IgD-negative memory B cell (primary cell): ENCODE results near the gene LGALS9. TPM values are rescaled to one million over a fixed set of nuclear protein-coding genes. Genes with fewer than 3 reads are reported as not detected.
"Not testable (repeated sequence)": the region's sequence is repeated elsewhere in the genome, so short reads cannot be mapped to it uniquely, and the experiment has no call there.

Experiments used
- H3K27ac Mint-ChIP-seq, 3 donors: one replicate each; pipeline ENCODE4 v1.8.0; 2020 to 2022; ENCODE audit warnings: mild to moderate bottlenecking in 3 of 3, mixed read lengths in 3 of 3, moderate library complexity in 1 of 3
- H3K27me3 Mint-ChIP-seq: one replicate; pipeline ENCODE4 v1.8.0; 2021; ENCODE audit warnings: mixed read lengths
- H3K36me3 Mint-ChIP-seq: one replicate; pipeline ENCODE4 v1.8.0; 2020; ENCODE audit warnings: mild to moderate bottlenecking, mixed read lengths
- H3K4me1 Mint-ChIP-seq, 3 donors: one replicate each; pipeline ENCODE4 v1.8.0; 2020 to 2022; ENCODE audit warnings: mixed read lengths in 3 of 3, mild to moderate bottlenecking in 1 of 3
- H3K4me3 Mint-ChIP-seq, 4 donors: one replicate each; pipeline ENCODE4 v1.8.0; 2020 to 2022; ENCODE audit warnings: mild to moderate bottlenecking in 4 of 4, mixed read lengths in 4 of 4, moderate library complexity in 3 of 4
- H3K9me3 Mint-ChIP-seq, 3 donors: one replicate each; pipeline ENCODE4 v1.8.0; 2020 to 2021; ENCODE audit warnings: mixed read lengths in 3 of 3, mild to moderate bottlenecking in 1 of 3
- polyA plus RNA-seq: library from polyadenylated mRNA; unstranded; fragments of 300-500 nt; fragmentation: Illumina TruSeq; gene quantifications from one replicate; pipeline ENCODE4 v1.2.3, GENCODE V29; 2021

The LGALS9 gene
- polyA plus RNA-seq, 1 donor from 2014 or later = 53.4 TPM

GRCh38 chr17:27631897-27632725 is 1.1 kb downstream of the LGALS9 start:
- no peaks in the 10 kb centered on the region for H3K27me3 Mint-ChIP-seq
- no peaks in the 10 kb centered on the region for H3K9me3 Mint-ChIP-seq
- peaks cover 28 to 37% (median 30%) of the 10 kb centered on the region in 3 donors for H3K4me1 Mint-ChIP-seq
- peak overlapping the region; percentile 75 to 93 (median 92) for H3K27ac Mint-ChIP-seq
- H3K4me3 Mint-ChIP-seq = peak overlapping the region; percentile 88 to 98 (median 95)
- no peaks in the 10 kb centered on the region for H3K36me3 Mint-ChIP-seq

GRCh38 chr17:27632766-27633165 is 1.8 kb downstream of the LGALS9 start:
- peak overlapping the region in 2 of 3 donors; percentile 78 to 92 for H3K27ac Mint-ChIP-seq
- not testable (repeated sequence) for H3K27me3 Mint-ChIP-seq, H3K9me3 Mint-ChIP-seq, H3K36me3 Mint-ChIP-seq
- peak overlapping the region in 2 of 4 donors; percentile 44 to 81 for H3K4me3 Mint-ChIP-seq
- peaks cover 28 to 37% (median 30%) of the 10 kb centered on the region in 3 donors for H3K4me1 Mint-ChIP-seq

DNA sequence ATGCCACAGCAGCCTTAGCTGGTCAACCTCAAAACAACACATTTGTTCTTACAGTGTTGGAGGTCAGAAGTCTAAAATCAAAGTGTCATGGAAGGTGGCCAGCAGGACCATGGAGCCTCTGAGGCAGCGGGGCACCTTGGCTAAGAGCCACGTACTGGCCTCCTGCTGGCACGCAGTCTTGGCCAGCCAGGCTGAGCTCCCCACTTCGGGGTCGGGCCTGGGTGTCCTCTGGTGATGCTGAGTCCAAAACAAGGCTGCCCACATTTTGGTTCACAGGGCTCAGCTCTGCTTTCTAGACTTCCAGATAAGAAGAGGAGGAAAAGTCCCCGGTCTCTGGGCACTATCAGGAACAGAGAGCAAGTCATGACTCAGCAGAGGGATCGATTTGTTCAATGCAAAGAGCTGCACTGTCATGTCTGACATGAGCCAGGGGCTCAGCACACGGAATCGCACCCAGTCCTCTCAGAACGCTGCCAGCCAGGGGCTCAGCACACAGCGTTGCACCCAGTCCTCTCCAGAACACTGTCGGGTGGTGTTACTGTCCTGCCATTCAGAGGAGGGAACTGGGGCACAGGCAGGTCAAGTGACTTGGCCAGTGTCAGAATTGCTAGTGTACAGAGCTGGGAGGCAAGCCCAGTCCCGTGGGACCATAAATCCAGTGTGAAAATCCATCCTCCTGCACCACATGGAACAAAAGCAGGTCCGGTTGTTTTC is 2.5 kb downstream of the LGALS9 start:
- Mint-ChIP-seq H3K4me3 (peak overlapping the region in 3 of 4 donors; percentile 21 to 44 (median 33)), H3K4me1 (peaks cover 28 to 37% (median 30%) of the 10 kb centered on the region in 3 donors), H3K36me3 (no peaks in the 10 kb centered on the region), H3K27me3 (no peaks in the 10 kb centered on the region), H3K27ac (peak overlapping the region in 2 of 3 donors; percentile 96 to 98), H3K9me3 (no peaks in the 10 kb centered on the region)

- H3K27me3 Mint-ChIP-seq = no peaks in the 10 kb centered on the region
- H3K4me3 Mint-ChIP-seq = peak overlapping the region in 2 of 4 donors; percentile 33 to 87
Measured at GRCh38 chr17:27634026-27634335, 3.0 kb downstream of the LGALS9 start.

DNA sequence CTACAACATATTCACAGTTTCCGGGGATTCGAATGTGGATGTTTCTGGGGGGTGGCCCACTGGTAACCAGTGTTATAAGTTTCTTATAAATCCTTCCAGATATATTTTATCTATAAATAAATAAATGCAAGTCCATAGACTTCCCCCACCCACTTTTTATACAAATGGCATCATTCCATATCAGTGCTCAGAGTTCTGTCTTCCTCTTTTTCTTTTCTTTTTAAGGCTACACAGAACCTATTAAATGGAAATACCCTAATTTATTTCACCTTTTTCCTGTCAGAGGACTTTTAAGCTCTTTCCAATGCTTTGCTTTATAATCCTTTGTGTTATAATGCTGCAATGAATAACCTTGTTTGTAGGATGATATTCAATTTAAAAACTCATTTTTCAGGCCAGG is 3.8 kb downstream of the LGALS9 start:
- H3K27ac Mint-ChIP-seq = peak overlapping the region; percentile 94 to 98 (median 96)
- H3K36me3 Mint-ChIP-seq = no peaks in the 10 kb centered on the region
- no peaks in the 10 kb centered on the region for H3K9me3 Mint-ChIP-seq
- peaks cover 28 to 37% (median 30%) of the 10 kb centered on the region in 3 donors for H3K4me1 Mint-ChIP-seq
- H3K4me3 Mint-ChIP-seq = peak overlapping the region; percentile 33 to 88 (median 58)
- H3K27me3 Mint-ChIP-seq = no peaks in the 10 kb centered on the region

More at GRCh38 chr17:27634026-27634335, 3.0 kb downstream of the LGALS9 start:
- H3K9me3 Mint-ChIP-seq = no peaks in the 10 kb centered on the region
- peaks cover 28 to 37% (median 30%) of the 10 kb centered on the region in 3 donors for H3K4me1 Mint-ChIP-seq
- H3K27ac Mint-ChIP-seq = peak overlapping the region; percentile 94 to 98 (median 96)
- H3K36me3 Mint-ChIP-seq = no peaks in the 10 kb centered on the region

DNA sequence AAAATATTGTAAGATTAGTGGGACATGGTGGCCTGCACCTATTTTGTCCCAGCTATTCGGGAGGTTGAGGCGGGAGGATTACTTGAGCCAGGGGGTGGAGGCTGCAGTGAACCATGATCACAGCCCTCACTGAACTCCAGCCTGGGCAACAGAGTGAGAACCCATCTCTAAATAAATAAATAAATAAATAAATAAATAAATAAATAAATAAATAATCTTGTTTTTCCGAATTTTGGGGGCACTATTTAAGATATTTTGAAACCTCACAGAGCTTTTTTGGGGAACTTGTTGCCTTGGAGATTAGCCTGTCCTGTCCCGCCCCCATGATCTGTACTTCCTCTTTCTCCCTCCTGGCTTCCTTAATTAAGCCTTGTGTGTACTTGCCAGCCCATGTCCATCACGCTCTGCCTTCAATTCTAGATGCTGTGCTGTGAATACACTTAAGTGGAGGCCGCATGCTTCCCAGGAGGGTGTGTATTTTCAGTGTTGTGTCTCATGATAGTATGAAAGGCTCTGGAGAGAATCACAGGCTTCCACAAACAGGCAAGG is 4.4 kb downstream of the LGALS9 start:
- Mint-ChIP-seq H3K36me3 (no peaks in the 10 kb centered on the region), H3K4me3 (peak overlapping the region; percentile 33 to 88 (median 66))

DNA sequence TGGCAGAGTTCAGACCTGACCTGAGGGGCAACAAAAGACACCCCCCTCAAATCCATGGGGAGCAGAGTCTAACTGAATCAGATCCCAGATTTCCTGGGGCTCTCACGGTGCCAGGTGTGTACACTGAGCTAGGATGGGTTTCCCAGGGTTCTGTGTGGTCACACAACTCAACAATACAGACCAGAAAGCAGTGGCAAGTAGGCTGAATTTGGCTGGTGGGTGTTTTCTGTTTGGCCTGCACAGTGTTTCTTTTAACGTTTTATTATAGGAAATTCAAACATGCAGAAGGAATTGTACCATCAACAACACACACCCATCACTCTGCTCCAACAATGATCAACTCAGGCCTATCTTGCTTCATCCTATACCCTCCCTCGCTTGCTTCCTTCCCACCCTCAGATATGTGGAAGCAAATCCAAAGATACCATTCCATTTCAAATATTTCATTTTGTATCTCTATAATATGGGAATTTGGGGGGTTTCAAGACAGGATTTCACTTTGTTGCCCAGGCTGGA is 5.1 kb downstream of the LGALS9 start:
- not testable (repeated sequence) for H3K4me3 Mint-ChIP-seq, H3K36me3 Mint-ChIP-seq, H3K9me3 Mint-ChIP-seq, H3K27me3 Mint-ChIP-seq
- peak overlapping the region in 2 of 3 donors; percentile 76 to 94 for H3K27ac Mint-ChIP-seq
- H3K4me1 Mint-ChIP-seq = peaks cover 24 to 27% (median 26%) of the 10 kb centered on the region in 3 donors

More for the DNA sequence above, 4.4 kb downstream of the LGALS9 start:
- Mint-ChIP-seq H3K27me3 (no peaks in the 10 kb centered on the region), H3K9me3 (no peaks in the 10 kb centered on the region), H3K4me1 (peaks cover 28 to 31% (median 30%) of the 10 kb centered on the region in 3 donors), H3K27ac (peak overlapping the region; percentile 94 to 98 (median 96))

GRCh38 chr17:27637818-27638217 is 6.8 kb downstream of the LGALS9 start:
- H3K4me3 Mint-ChIP-seq, H3K27me3 Mint-ChIP-seq, H3K36me3 Mint-ChIP-seq, H3K27ac Mint-ChIP-seq, H3K9me3 Mint-ChIP-seq: not testable (repeated sequence)
- peaks cover 16 to 22% (median 18%) of the 10 kb centered on the region in 3 donors for H3K4me1 Mint-ChIP-seq

DNA sequence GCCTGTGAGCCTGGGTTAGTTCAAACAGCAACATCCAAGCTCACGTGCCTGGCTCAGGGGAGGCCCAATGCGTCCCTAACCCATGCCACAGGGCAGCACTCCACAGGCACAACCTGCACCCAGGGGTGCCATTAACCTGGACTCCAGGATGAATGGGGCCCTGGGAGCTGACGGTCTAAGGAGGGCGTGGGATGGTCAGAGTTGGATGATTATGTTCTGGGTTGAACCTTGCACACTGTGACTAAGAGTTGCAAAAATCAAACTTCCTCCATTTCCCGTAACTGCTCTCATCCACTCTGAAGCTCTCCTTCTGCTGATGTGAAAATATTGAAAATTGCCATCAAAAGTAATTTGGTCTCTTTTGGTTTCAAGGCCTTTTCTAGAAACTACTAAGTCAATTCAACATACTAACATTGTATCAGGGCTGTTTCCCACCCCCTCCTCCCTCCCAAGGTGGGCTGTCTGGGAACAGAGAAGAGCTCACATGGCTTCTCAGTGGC is 7.5 kb downstream of the LGALS9 start:
- peaks cover 16 to 20% (median 17%) of the 10 kb centered on the region in 3 donors for H3K4me1 Mint-ChIP-seq
- H3K27me3 Mint-ChIP-seq, H3K9me3 Mint-ChIP-seq, H3K4me3 Mint-ChIP-seq, H3K27ac Mint-ChIP-seq, H3K36me3 Mint-ChIP-seq: not testable (repeated sequence)

DNA sequence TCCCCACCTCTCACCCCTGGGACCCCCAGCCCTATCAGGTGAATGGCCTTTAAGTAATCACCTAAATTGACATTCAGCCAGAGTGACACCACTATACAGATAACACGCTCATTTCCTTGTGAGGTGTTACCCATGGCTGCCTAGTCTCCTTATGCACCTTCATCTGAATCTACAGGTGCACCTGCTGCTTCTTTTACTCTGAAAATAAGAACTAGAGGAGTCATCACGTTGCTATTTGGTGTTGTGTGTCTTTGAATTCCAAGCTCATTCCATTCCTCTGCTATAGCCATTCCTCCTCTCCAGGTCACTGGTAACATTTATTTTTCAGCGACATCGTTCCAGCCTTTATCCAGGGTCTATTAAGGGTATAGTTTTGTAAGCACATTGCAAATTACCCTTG is 9.8 kb downstream of the LGALS9 start:
- no peak overlapping the region for H3K4me3 Mint-ChIP-seq
- H3K27me3 Mint-ChIP-seq = no peaks in the 10 kb centered on the region
- no peaks in the 10 kb centered on the region for H3K9me3 Mint-ChIP-seq
- H3K4me1 Mint-ChIP-seq = peaks cover 0 to 4% (median 2%) of the 10 kb centered on the region in 3 donors
- H3K36me3 Mint-ChIP-seq = no peaks in the 10 kb centered on the region
- H3K27ac Mint-ChIP-seq = no peak overlapping the region

- H3K27ac Mint-ChIP-seq = peak overlapping the region in 1 of 3 donors; percentile 23
- H3K9me3 Mint-ChIP-seq = no peaks in the 10 kb centered on the region
- no peaks in the 10 kb centered on the region for H3K27me3 Mint-ChIP-seq
- H3K4me3 Mint-ChIP-seq = no peak overlapping the region
- no peaks in the 10 kb centered on the region for H3K36me3 Mint-ChIP-seq
- H3K4me1 Mint-ChIP-seq = no peaks in the 10 kb centered on the region
Measured at GRCh38 chr17:27644586-27644985, 13.6 kb downstream of the LGALS9 start.

DNA sequence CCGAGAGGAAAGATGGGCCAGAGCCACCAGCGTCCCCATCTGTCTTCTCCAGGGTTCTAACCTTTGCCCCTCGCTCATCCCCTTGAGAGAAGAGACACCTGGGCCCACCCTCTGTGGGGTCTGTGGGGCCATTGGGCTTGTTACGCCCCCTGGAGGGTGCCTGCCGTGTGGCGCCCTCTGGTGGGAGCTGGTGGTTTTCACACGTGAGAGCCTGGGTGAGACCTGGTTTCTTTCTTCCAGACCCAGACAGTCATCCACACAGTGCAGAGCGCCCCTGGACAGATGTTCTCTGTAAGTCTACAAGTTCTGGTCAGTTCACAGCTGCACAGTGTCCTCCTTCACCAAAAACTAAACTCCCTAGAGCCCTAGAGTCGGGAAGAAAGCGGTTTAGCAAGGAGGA is 14.6 kb downstream of the LGALS9 start:
- not testable (repeated sequence) for H3K36me3 Mint-ChIP-seq

GRCh38 chr17:27646232-27646631 is 15.2 kb downstream of the LGALS9 start:
- H3K4me3 Mint-ChIP-seq = no peak overlapping the region
- H3K4me1 Mint-ChIP-seq = peaks cover 0 to under 1% (median 0%) of the 10 kb centered on the region in 3 donors
- H3K27me3 Mint-ChIP-seq = no peaks in the 10 kb centered on the region
- H3K9me3 Mint-ChIP-seq = no peaks in the 10 kb centered on the region
- no peak overlapping the region for H3K27ac Mint-ChIP-seq
- H3K36me3 Mint-ChIP-seq = no peaks in the 10 kb centered on the region

More for the DNA sequence above, 14.6 kb downstream of the LGALS9 start:
- H3K4me1 Mint-ChIP-seq, H3K27ac Mint-ChIP-seq, H3K27me3 Mint-ChIP-seq, H3K9me3 Mint-ChIP-seq, H3K4me3 Mint-ChIP-seq: not testable (repeated sequence)

DNA sequence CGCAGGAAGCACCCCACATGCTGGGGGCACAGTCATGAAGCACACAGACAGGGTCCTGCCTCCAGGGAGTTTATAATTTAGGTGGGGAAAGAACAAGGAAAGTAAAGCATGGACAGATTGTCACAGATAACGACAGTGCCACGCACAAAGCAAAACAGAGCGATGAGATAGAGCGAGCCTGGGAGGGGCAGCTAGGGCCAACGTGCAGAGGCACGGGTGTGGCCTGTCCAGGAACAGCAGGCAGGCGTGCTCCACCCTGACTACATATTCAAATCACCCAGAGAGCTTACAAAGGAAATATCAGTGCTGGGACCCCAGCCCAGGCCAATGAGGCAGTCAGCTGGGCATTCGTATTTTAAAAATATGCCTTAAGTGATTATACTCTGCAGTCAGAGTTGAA is 16.8 kb downstream of the LGALS9 start:
- no peak overlapping the region for H3K4me3 Mint-ChIP-seq
- H3K4me1 Mint-ChIP-seq = peaks cover 0 to 5% (median 2%) of the 10 kb centered on the region in 3 donors
- H3K27ac Mint-ChIP-seq = no peak overlapping the region
- H3K27me3 Mint-ChIP-seq = no peaks in the 10 kb centered on the region
- H3K9me3 Mint-ChIP-seq = no peaks in the 10 kb centered on the region
- H3K36me3 Mint-ChIP-seq = no peaks in the 10 kb centered on the region

GRCh38 chr17:27649111-27649571 is 18.2 kb downstream of the LGALS9 start:
- H3K27me3 Mint-ChIP-seq, H3K4me1 Mint-ChIP-seq, H3K36me3 Mint-ChIP-seq, H3K27ac Mint-ChIP-seq, H3K9me3 Mint-ChIP-seq, H3K4me3 Mint-ChIP-seq: not testable (repeated sequence)
